AG20443 (cell line): ENCODE data around the gene SMIM5.

Experiments
- DNase-seq: peaks from one replicate; pipeline ENCODE4 v3.0.0; 2012; ENCODE audit warnings: low spot score, mixed read lengths

The SMIM5 gene

GRCh38 chr17:75639771-75640555 is 6.7 kb downstream of the SMIM5 start:
- no peak for DNase-seq

GRCh38 chr17:75640556-75641119 is 7.4 kb downstream of the SMIM5 start:
- DNase-seq = no peak

GRCh38 chr17:75641343-75641742 is 8.1 kb downstream of the SMIM5 start:
- no peak for DNase-seq

- DNase-seq = no peak
Observed at GRCh38 chr17:75642182-75642783, 9.0 kb downstream of the SMIM5 start.

GRCh38 chr17:75642784-75643642 is 9.8 kb downstream of the SMIM5 start:
- DNase-seq = no peak

- no peak for DNase-seq
Observed at GRCh38 chr17:75643643-75644017, 10.4 kb downstream of the SMIM5 start.

GRCh38 chr17:75645501-75645888 is 12.3 kb downstream of the SMIM5 start:
- no peak for DNase-seq

GRCh38 chr17:75645889-75646637 is 12.8 kb downstream of the SMIM5 start:
- no peak for DNase-seq

- no peak for DNase-seq
Observed at GRCh38 chr17:75646638-75646992, 13.4 kb downstream of the SMIM5 start.

GRCh38 chr17:75647061-75647460 is 13.8 kb downstream of the SMIM5 start:
- no peak for DNase-seq

- no peak for DNase-seq
Observed at GRCh38 chr17:75647921-75648320, 14.7 kb downstream of the SMIM5 start.

GRCh38 chr17:75649687-75650086 is 16.5 kb downstream of the SMIM5 start:
- DNase-seq = no peak

GRCh38 chr17:75650874-75651273 is 17.6 kb downstream of the SMIM5 start:
- no peak for DNase-seq

GRCh38 chr17:75652341-75652740 is 19.1 kb downstream of the SMIM5 start:
- no peak for DNase-seq

- DNase-seq = peak; percentile 57
Observed at GRCh38 chr17:75652934-75653549, 19.8 kb downstream of the SMIM5 start.

- no peak for DNase-seq
Observed at GRCh38 chr17:75654176-75654575, 20.9 kb downstream of the SMIM5 start.

- no peak for DNase-seq
Observed at GRCh38 chr17:75658237-75658636, 25.0 kb downstream of the SMIM5 start.

GRCh38 chr17:75661531-75661930 is 28.3 kb downstream of the SMIM5 start:
- no peak for DNase-seq

GRCh38 chr17:75662511-75662910 is 29.3 kb downstream of the SMIM5 start:
- no peak for DNase-seq

GRCh38 chr17:75664099-75664549 is 30.9 kb downstream of the SMIM5 start:
- no peak for DNase-seq

- DNase-seq = no peak
Observed at GRCh38 chr17:75665981-75666380, 32.7 kb downstream of the SMIM5 start.
